Vagina (tissue), 2 donors: ENCODE results near the gene CYP11A1.

Experiments used
- CTCF ChIP-seq, 3 experiments: fragments of 450-650 bp in 2 of 3; fragments of 200-600 bp in 1 of 3; sonication (generic) in 1 of 3; IDR thresholded peaks; one replicate each; pipeline ENCODE4 v1.5.1; 2017 to 2019; ENCODE audit warnings: antibody characterized with exemption in 3 of 3, mild to moderate bottlenecking in 2 of 3, moderate library complexity in 2 of 3
- POLR2A ChIP-seq, 2 donors: fragments of 450-650 bp; IDR thresholded peaks; one replicate each; pipeline ENCODE4 v1.6.1; 2017; ENCODE audit warnings: antibody characterized with exemption in 2 of 2, mild to moderate bottlenecking in 2 of 2, moderate library complexity in 2 of 2
- POLR2AphosphoS5 ChIP-seq, 2 donors: sonication (generic); formaldehyde crosslinking; IDR thresholded peaks; one replicate each; pipeline ENCODE4 v1.9.0; 2017; ENCODE audit warnings: antibody characterized with exemption in 2 of 2, mild to moderate bottlenecking in 2 of 2, low read depth in 1 of 2; ENCODE audit not compliant: insufficient read depth in 1 of 2

- TF ChIP-seq CTCF (IDR thresholded peaks at IDR 0.05) (no peak), POLR2AphosphoS5 (IDR thresholded peaks at IDR 0.05; ENCODE audit: insufficient read depth in 1 of 2, low read depth in 1 of 2) (no peak), POLR2A (IDR thresholded peaks at IDR 0.05) (no peak)
Measured at GRCh38 chr15:74413350-74414080, 46.1 kb upstream of the CYP11A1 start.
